MM.1S (cell line): ENCODE data around the gene PLEKHG7.
"Not testable (repeated sequence)": the region's sequence is repeated elsewhere in the genome, so short reads cannot be mapped to it uniquely, and the experiment has no call there.

Experiments used
- DNase-seq: peaks from one replicate; pipeline ENCODE4 v3.0.0-alpha.2; 2015
- H2AFZ ChIP-seq: fragments of 300-600 bp; sonication (generic); 2 replicates; pipeline ENCODE4 v1.6.0; 2016; ENCODE audit warnings: antibody characterized with exemption, low read length
- H3F3A ChIP-seq: fragments of 300-600 bp; sonication (generic); 2 replicates; pipeline ENCODE4 v1.6.1; 2016; ENCODE audit warnings: mild to moderate bottlenecking, antibody characterized with exemption, low read length, moderate library complexity, mixed read lengths; ENCODE audit not compliant: insufficient read depth
- H3K27ac ChIP-seq: fragments of 300-600 bp; sonication (generic); 2 replicates; pipeline ENCODE4 v1.5.1; 2016; ENCODE audit warnings: mild to moderate bottlenecking, low read length
- H3K27me3 ChIP-seq: fragments of 300-600 bp; sonication (generic); replicated peaks from 2 replicates; pipeline ENCODE4 v1.6.0; 2016; ENCODE audit warnings: low read length; ENCODE audit not compliant: insufficient read depth
- H3K36me3 ChIP-seq: fragments of 300-600 bp; sonication (generic); replicated peaks from 2 replicates; pipeline ENCODE4 v1.6.1; 2016; ENCODE audit warnings: mild to moderate bottlenecking, low read length, mixed read lengths; ENCODE audit not compliant: insufficient read depth
- H3K4me1 ChIP-seq: fragments of 300-600 bp; sonication (generic); 2 replicates; pipeline ENCODE4 v1.6.1; 2016; ENCODE audit warnings: low read length, mixed read lengths
- H3K4me2 ChIP-seq: fragments of 300-600 bp; sonication (generic); 2 replicates; pipeline ENCODE4 v1.6.0; 2016; ENCODE audit warnings: low read depth, low read length
- H3K4me3 ChIP-seq: fragments of 300-600 bp; sonication (generic); 2 replicates; pipeline ENCODE4 v1.5.1; 2016; ENCODE audit warnings: low read length, mixed read lengths
- H3K79me2 ChIP-seq: fragments of 300-600 bp; sonication (generic); 2 replicates; pipeline ENCODE4 v1.6.1; 2016; ENCODE audit warnings: mixed run types, low read length, mixed read lengths
- H3K9ac ChIP-seq: fragments of 300-600 bp; sonication (generic); 2 replicates; pipeline ENCODE4 v1.6.1; 2016; ENCODE audit warnings: low read length, mixed read lengths
- H3K9me2 ChIP-seq: fragments of 300-600 bp; sonication (generic); replicated peaks from 2 replicates; pipeline ENCODE4 v1.6.1; 2016; ENCODE audit warnings: mild to moderate bottlenecking, low read length, mixed read lengths; ENCODE audit not compliant: insufficient read depth
- H3K9me3 ChIP-seq: fragments of 300-600 bp; sonication (generic); replicated peaks from 2 replicates; pipeline ENCODE4 v1.6.1; 2016; ENCODE audit warnings: mild to moderate bottlenecking, low read length, mixed read lengths; ENCODE audit not compliant: insufficient read depth
- H4K20me1 ChIP-seq: fragments of 300-600 bp; sonication (generic); 2 replicates; pipeline ENCODE4 v1.6.1; 2016; ENCODE audit warnings: mild to moderate bottlenecking, low read length, moderate library complexity, mixed read lengths; ENCODE audit not compliant: insufficient read depth
- CTCF ChIP-seq: fragments of 300-600 bp; sonication (generic); IDR thresholded peaks from 2 replicates; pipeline ENCODE4 v1.5.1; 2016; ENCODE audit warnings: antibody characterized with exemption, low read length, mixed read lengths
- EZH2 ChIP-seq: fragments of 300-600 bp; sonication (generic); optimal IDR thresholded peaks from 2 replicates; pipeline ENCODE3; 2017; ENCODE audit warnings: low read depth, mild to moderate bottlenecking, antibody characterized with exemption, low read length, mixed read lengths
- EZH2phosphoT487 ChIP-seq: fragments of 300-600 bp; sonication (generic); IDR thresholded peaks from 2 replicates; pipeline ENCODE4 v1.6.1; 2018; ENCODE audit warnings: antibody characterized with exemption, low read length

The PLEKHG7 gene

DNA sequence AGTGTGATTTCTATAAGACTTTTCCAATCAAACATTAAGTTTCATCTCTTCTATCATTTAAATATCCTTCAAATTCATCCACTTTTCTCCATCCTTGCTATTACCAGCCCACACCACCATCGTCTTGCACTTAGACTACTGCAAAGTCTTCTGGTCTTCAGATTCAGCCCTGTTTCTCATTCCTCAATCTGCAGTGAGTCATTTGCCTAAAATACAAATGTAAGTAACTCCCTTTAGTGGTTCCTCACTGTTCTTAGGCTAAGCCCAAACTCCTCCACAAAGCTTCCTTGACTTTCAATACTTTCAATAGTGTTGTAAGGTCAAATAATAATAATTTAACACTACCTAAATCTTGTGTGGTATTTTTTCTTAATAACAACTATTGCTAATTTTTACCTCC lies 83.3 kb downstream of the PLEKHG7 start:
- Histone ChIP-seq H3K27ac (no peak overlapping the region), H4K20me1 (no peaks in the 10 kb centered on the region), H3K4me3 (no peak overlapping the region), H3K4me2 (no peak overlapping the region), H2AFZ (no peak overlapping the region), H3K9ac (no peak overlapping the region), H3F3A (no peaks in the 10 kb centered on the region), H3K79me2 (no peaks in the 10 kb centered on the region), H3K36me3 (no peaks in the 10 kb centered on the region), H3K4me1 (no peaks in the 10 kb centered on the region), H3K9me3 (no peaks in the 10 kb centered on the region), H3K9me2 (no peaks in the 10 kb centered on the region), H3K27me3 (no peaks in the 10 kb centered on the region)
- TF ChIP-seq EZH2phosphoT487 (no peak), CTCF (no peak), EZH2 (no peak)
- no peak for DNase-seq

- H3K4me1 ChIP-seq, H2AFZ ChIP-seq, H3K9ac ChIP-seq, H3F3A ChIP-seq, H3K9me2 ChIP-seq, H3K27ac ChIP-seq, H3K36me3 ChIP-seq, H3K4me3 ChIP-seq, H3K4me2 ChIP-seq, H4K20me1 ChIP-seq, H3K27me3 ChIP-seq, DNase-seq, H3K9me3 ChIP-seq, H3K79me2 ChIP-seq: not testable (repeated sequence)
Observed at GRCh38 chr12:92794356-92794755, 91.6 kb downstream of the PLEKHG7 start.

- TF ChIP-seq EZH2phosphoT487 (no peak), EZH2 (no peak)
- Histone ChIP-seq H3K4me2 (no peak overlapping the region), H2AFZ (no peak overlapping the region), H3K9me2 (no peaks in the 10 kb centered on the region), H4K20me1 (no peaks in the 10 kb centered on the region), H3K27me3 (no peaks in the 10 kb centered on the region), H3K36me3 (no peaks in the 10 kb centered on the region; the same call in 1 of the 2 replicates), H3F3A (no peaks in the 10 kb centered on the region), H3K79me2 (no peaks in the 10 kb centered on the region), H3K4me3 (no peak overlapping the region), H3K4me1 (no peaks in the 10 kb centered on the region), H3K9me3 (no peaks in the 10 kb centered on the region), H3K9ac (no peak overlapping the region), H3K27ac (no peak overlapping the region)
- DNase-seq, result no peak
Observed at GRCh38 chr12:92794814-92795213, 92.0 kb downstream of the PLEKHG7 start.

- DNase-seq, result no peak
- Histone ChIP-seq H3K36me3 (peaks cover under 1% of the 10 kb centered on the region; the same call in 1 of the 2 replicates), H4K20me1 (no peaks in the 10 kb centered on the region), H3K9ac (no peak overlapping the region), H3K79me2 (no peaks in the 10 kb centered on the region), H3K4me2 (no peak overlapping the region), H2AFZ (no peak overlapping the region), H3K27ac (no peak overlapping the region), H3K4me1 (no peaks in the 10 kb centered on the region), H3K4me3 (no peak overlapping the region), H3K9me2 (no peaks in the 10 kb centered on the region), H3K27me3 (no peaks in the 10 kb centered on the region), H3F3A (no peaks in the 10 kb centered on the region), H3K9me3 (no peaks in the 10 kb centered on the region)
- no peak for TF ChIP-seq EZH2
- no peak for TF ChIP-seq EZH2phosphoT487
- no peak for TF ChIP-seq CTCF
Observed at GRCh38 chr12:92796650-92797049, 93.9 kb downstream of the PLEKHG7 start.
